ENCODE measurements around the gene DNASE1L1. TPM values are rescaled to one million over a fixed set of nuclear protein-coding genes. Genes with fewer than 3 reads are reported as not detected.

DNASE1L1 gene
- total and polyA plus RNA-seq, 7 donors: 42.2 to 149 (median 75.1) TPM

- no peaks in the 10 kb centered on the region for H3K4me1 ChIP-seq
- H3K4me3 ChIP-seq: peak overlapping the region; percentile 81
- H3K27ac ChIP-seq: no peak overlapping the region
- intact Hi-C loops (cut with DNase I): no loop called here
- WGBS, 3 donors: 67 to 71% (median 71%) methylated on average over 2 of the region's 2 CpGs
- H3K9me3 ChIP-seq: no peaks in the 10 kb centered on the region
- peaks cover 0 to 13% of the 10 kb centered on the region in 2 donors for H3K36me3 ChIP-seq (ENCODE audit: insufficient read depth in 1 of 2, low read depth in 1 of 2)
- H3K27me3 ChIP-seq (ENCODE audit: insufficient read depth in 3 of 3, low read length in 2 of 3): no peaks in the 10 kb centered on the region
- no peak for TF ChIP-seq CTCF (IDR thresholded peaks at IDR 0.05)
- ATAC-seq (no peak), DNase-seq (no peak)
These were observed 20.7 kb upstream of the DNASE1L1 start for GRCh38 chrX:154429711-154430110.

- H3K27ac ChIP-seq: peak within 1 kb of the TSS; percentile 80
- intact Hi-C loops (cut with DNase I): no loop called here
- no peak for TF ChIP-seq CTCF (IDR thresholded peaks at IDR 0.05)
These were observed 19.4 kb upstream of the DNASE1L1 start, which contains the start of gene ATP6AP1 for GRCh38 chrX:154428176-154429171. TSS of gene ATP6AP1 (plus strand) at chrX:154428677. CDS start at chrX:154428693, 16 bp downstream.

GRCh38 chrX:154426916-154427770 is 18.1 kb upstream of the DNASE1L1 start:
- DNase-seq: no peak
- H3K27ac ChIP-seq: no peak overlapping the region

More at GRCh38 chrX:154428176-154429171, 19.4 kb upstream of the DNASE1L1 start, which contains the start of gene ATP6AP1:
- Histone ChIP-seq H3K4me1 (no peaks in the 10 kb centered on the region), H3K4me3 (peak within 1 kb of the TSS; percentile 81), H3K27me3 (ENCODE audit: insufficient read depth in 3 of 3, low read length in 2 of 3) (no peaks in the 10 kb centered on the region), H3K36me3 (ENCODE audit: insufficient read depth in 1 of 2, low read depth in 1 of 2) (peaks cover 0 to 8% of the 10 kb centered on the region in 2 donors), H3K9me3 (no peaks in the 10 kb centered on the region)
- 7 to 40% (median 12%) methylated on average over 37 to 87 of the region's 87 CpGs for WGBS, 3 donors
- peak; percentile 94 to 96 for DNase-seq
- peak; percentile 98 to 99 (median 99) for ATAC-seq

GRCh38 chrX:154420402-154420756 is 11.3 kb upstream of the DNASE1L1 start:
- Histone ChIP-seq H3K36me3 (ENCODE audit: insufficient read depth in 1 of 2, low read depth in 1 of 2) (peaks cover 0 to 9% of the 10 kb centered on the region in 2 donors), H3K4me1 (peaks cover 3% of the 10 kb centered on the region), H3K9me3 (no peaks in the 10 kb centered on the region), H3K27me3 (ENCODE audit: insufficient read depth in 3 of 3, low read length in 2 of 3) (peaks cover 0 to 9% (median 0%) of the 10 kb centered on the region in 3 donors), H3K4me3 (no peak overlapping the region), H3K27ac (peak overlapping the region; percentile 16)
- ATAC-seq (peak in 3 of 4 donors; percentile 26 to 45 (median 39)), DNase-seq (no peak)
- TF ChIP-seq CTCF (IDR thresholded peaks at IDR 0.05): no peak
- intact Hi-C loops (cut with DNase I): no loop called here
- 55 to 69% (median 58%) methylated on average over 9 to 10 of the region's 10 CpGs for WGBS, 3 donors

More at GRCh38 chrX:154426916-154427770, 18.1 kb upstream of the DNASE1L1 start:
- H3K4me1 ChIP-seq: no peaks in the 10 kb centered on the region
- ATAC-seq: no peak
- WGBS, 3 donors: 86 to 88% (median 86%) methylated on average over 13 of the region's 13 CpGs
- TF ChIP-seq CTCF (IDR thresholded peaks at IDR 0.05): no peak
- H3K4me3 ChIP-seq: no peak overlapping the region
- no peaks in the 10 kb centered on the region for H3K36me3 ChIP-seq (ENCODE audit: insufficient read depth in 1 of 2, low read depth in 1 of 2)
- intact Hi-C loops (cut with DNase I): no loop called here
- no peaks in the 10 kb centered on the region for H3K27me3 ChIP-seq (ENCODE audit: insufficient read depth in 3 of 3, low read length in 2 of 3)
- H3K9me3 ChIP-seq: no peaks in the 10 kb centered on the region

Measured in psoas muscle (tissue), 8 donors.